ENCODE results near the gene SCAP. TPM values are rescaled to one million over a fixed set of nuclear protein-coding genes. Genes with fewer than 3 reads are reported as not detected.
"Not testable (repeated sequence)": the region's sequence is repeated elsewhere in the genome, so short reads cannot be mapped to it uniquely, and the experiment has no call there.

SCAP gene
- total RNA-seq, 2 experiments from 2014 or later, result 53.6 to 56.5 TPM

GRCh38 chr3:47476644-47477199 is 981 bp upstream of the SCAP start:
- ChIA-PET POLR2A (interaction anchor here (1.2 to 2.5 kb wide), 2 partner anchors 37 to 55 kb away, joined by 5 to 18 read pairs; partner anchors contain the start of gene ELP6), CTCF (interaction anchor here (0.7 to 4.8 kb wide), 5 partner anchors 10 to 1632 kb away, joined by 3 to 61 read pairs (median 6); no protein-coding TSS in a partner anchor)
- peaks cover 31% of the 10 kb centered on the region for H3K4me1 Mint-ChIP-seq
- no peaks in the 10 kb centered on the region for H3K36me3 Mint-ChIP-seq (ENCODE audit: low read depth)
- no peaks in the 10 kb centered on the region for H3K9me3 Mint-ChIP-seq
- peak overlapping the region; percentile 85 for H3K4me3 Mint-ChIP-seq
- H3K27ac Mint-ChIP-seq, result no peak overlapping the region
- no peaks in the 10 kb centered on the region for H3K27me3 Mint-ChIP-seq
- no peak for DNase-seq

- Mint-ChIP-seq H3K4me3 (peak overlapping the region; percentile 85), H3K27me3 (no peaks in the 10 kb centered on the region), H3K9me3 (no peaks in the 10 kb centered on the region), H3K36me3 (ENCODE audit: low read depth) (no peaks in the 10 kb centered on the region), H3K27ac (peak overlapping the region; percentile 80), H3K4me1 (peaks cover 31% of the 10 kb centered on the region)
- ChIA-PET CTCF (interaction anchor here (0.9 to 4.8 kb wide), 4 partner anchors 10 to 349 kb away, joined by 3 to 61 read pairs (median 6); no protein-coding TSS in a partner anchor), POLR2A (interaction anchor here (1.2 to 2.5 kb wide), 2 partner anchors 37 to 55 kb away, joined by 5 to 18 read pairs; partner anchors contain the start of gene ELP6)
- DNase-seq, result no peak
These were observed 537 bp upstream of the SCAP start for GRCh38 chr3:47476330-47476626.

DNA sequence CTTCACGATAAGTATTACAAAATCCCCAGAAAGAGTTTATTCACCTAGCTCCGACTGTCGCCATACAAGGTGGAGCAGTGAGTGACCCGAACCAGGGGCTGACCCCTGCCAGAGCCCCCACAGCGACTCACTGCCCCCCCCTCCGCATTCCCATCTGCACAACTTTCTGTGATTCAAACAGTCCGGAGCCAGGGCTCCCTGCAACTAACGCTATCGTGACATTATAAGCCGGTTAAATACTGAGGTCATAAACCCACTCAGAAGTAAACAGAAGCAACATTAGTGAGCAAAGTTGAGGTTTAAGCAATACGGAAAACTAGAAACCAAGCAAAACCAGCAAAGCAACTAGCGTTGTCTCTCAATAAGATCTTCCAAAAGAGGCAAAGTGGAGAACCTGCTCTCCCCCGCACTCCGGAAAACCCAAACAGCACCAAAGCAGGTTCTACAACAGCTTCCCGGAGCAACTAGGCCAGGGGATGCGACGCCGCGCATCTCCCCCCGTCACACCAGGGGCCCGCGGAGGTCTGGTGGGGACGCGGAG is 642 bp downstream of the SCAP start:
- no peak for DNase-seq
- Mint-ChIP-seq H3K4me1 (peaks cover 31% of the 10 kb centered on the region), H3K27ac (peak overlapping the region; percentile 69), H3K4me3 (peak overlapping the region; percentile 87), H3K36me3 (ENCODE audit: low read depth) (no peaks in the 10 kb centered on the region), H3K27me3 (no peaks in the 10 kb centered on the region), H3K9me3 (no peaks in the 10 kb centered on the region)
- POLR2A ChIA-PET, result interaction anchor here (0.6 to 2.5 kb wide), 7 partner anchors 8 to 327 kb away, joined by 3 to 18 read pairs (median 4); partner anchors contain the start of genes PTPN23, SETD2 and SMARCC1
- CTCF ChIA-PET, result interaction anchor here (0.7 to 4.8 kb wide), 3 partner anchors 54 to 486 kb away, joined by 3 to 61 read pairs (median 7); no protein-coding TSS in a partner anchor

- POLR2A ChIA-PET, result no interaction called here
- H3K9me3 Mint-ChIP-seq, result peaks cover 2% of the 10 kb centered on the region
- no peaks in the 10 kb centered on the region for H3K27me3 Mint-ChIP-seq
- peak overlapping the region; percentile 54 for H3K4me3 Mint-ChIP-seq
- no peak overlapping the region for H3K27ac Mint-ChIP-seq
- DNase-seq, result no peak
- peaks cover 31% of the 10 kb centered on the region for H3K4me1 Mint-ChIP-seq
- CTCF ChIA-PET, result no interaction called here
- peaks cover 4% of the 10 kb centered on the region for H3K36me3 Mint-ChIP-seq (ENCODE audit: low read depth)
These were observed 2.4 kb downstream of the SCAP start for GRCh38 chr3:47473391-47473790.

DNA sequence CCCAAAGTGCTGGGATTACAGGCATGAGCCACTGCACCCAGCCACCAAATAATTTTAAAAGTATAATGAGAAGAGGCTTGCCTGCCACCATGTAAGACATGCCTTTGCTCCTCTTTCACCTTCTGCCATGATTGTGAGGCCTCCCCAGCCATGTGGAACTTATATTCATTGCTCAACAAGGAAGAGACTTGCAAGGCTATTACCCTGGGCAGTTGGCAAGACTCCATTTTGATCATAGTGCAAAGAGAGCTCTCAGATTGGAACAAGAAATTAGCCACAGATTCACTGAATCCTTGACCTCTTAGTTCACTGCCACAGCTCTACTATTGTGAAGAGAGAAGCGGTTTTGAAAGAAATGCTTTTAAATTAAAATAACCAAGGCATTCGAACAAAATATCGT is 6.1 kb downstream of the SCAP start:
- peaks cover 21% of the 10 kb centered on the region for H3K36me3 Mint-ChIP-seq (ENCODE audit: low read depth)
- H3K27me3 Mint-ChIP-seq, result no peaks in the 10 kb centered on the region
- peaks cover 2% of the 10 kb centered on the region for H3K9me3 Mint-ChIP-seq
- peaks cover 29% of the 10 kb centered on the region for H3K4me1 Mint-ChIP-seq
- no peak overlapping the region for H3K27ac Mint-ChIP-seq
- ChIA-PET CTCF (no interaction called here), POLR2A (no interaction called here)
- no peak overlapping the region for H3K4me3 Mint-ChIP-seq
- DNase-seq, result no peak

- peaks cover 20% of the 10 kb centered on the region for H3K4me1 Mint-ChIP-seq
- H3K4me3 Mint-ChIP-seq, POLR2A ChIA-PET, H3K27me3 Mint-ChIP-seq, H3K9me3 Mint-ChIP-seq, DNase-seq, H3K27ac Mint-ChIP-seq, CTCF ChIA-PET: not testable (repeated sequence)
- H3K36me3 Mint-ChIP-seq (ENCODE audit: low read depth), result peaks cover 24% of the 10 kb centered on the region
These were observed 7.4 kb downstream of the SCAP start for GRCh38 chr3:47468315-47468714.

- Mint-ChIP-seq H3K27me3 (no peaks in the 10 kb centered on the region), H3K27ac (no peak overlapping the region), H3K4me3 (no peak overlapping the region), H3K9me3 (peaks cover under 1% of the 10 kb centered on the region), H3K4me1 (peaks cover 20% of the 10 kb centered on the region), H3K36me3 (ENCODE audit: low read depth) (peaks cover 30% of the 10 kb centered on the region)
- no peak for DNase-seq
- ChIA-PET CTCF (interaction anchor here (1.7 kb wide), 1 partner anchor 43 kb away, joined by 5 read pairs; no protein-coding TSS in a partner anchor), POLR2A (no interaction called here)
These were observed 11.2 kb downstream of the SCAP start for GRCh38 chr3:47464588-47464987.

DNA sequence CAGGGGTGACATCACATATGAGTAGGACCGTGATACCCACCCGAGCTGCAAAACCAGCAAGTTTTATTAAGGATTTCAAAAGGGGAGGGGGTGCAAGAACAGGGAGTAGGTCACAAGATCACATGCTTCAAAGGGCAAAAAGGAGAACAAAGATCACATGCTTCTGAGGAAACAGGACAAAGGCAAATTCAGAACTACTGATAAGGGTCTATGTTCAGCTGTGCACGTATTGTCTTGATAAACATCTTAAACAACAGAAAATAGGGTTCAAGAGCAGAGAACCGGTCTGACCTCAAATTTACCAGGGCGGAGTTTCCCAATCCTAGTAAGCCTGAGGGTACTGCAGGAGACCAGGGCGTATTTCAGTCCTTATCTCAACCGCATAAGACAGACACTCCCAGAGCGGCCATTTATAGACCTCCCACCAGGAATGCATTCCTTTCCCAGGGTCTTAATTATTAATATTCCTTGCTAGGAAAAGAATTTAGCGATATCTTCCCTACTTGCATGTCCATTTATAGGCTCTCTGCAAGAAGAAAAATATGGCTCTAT is 16.1 kb downstream of the SCAP start:
- H3K4me1 Mint-ChIP-seq, H3K4me3 Mint-ChIP-seq, DNase-seq, H3K27me3 Mint-ChIP-seq, H3K9me3 Mint-ChIP-seq, POLR2A ChIA-PET, H3K27ac Mint-ChIP-seq, CTCF ChIA-PET: not testable (repeated sequence)
- peaks cover 14% of the 10 kb centered on the region for H3K36me3 Mint-ChIP-seq (ENCODE audit: low read depth)

DNA sequence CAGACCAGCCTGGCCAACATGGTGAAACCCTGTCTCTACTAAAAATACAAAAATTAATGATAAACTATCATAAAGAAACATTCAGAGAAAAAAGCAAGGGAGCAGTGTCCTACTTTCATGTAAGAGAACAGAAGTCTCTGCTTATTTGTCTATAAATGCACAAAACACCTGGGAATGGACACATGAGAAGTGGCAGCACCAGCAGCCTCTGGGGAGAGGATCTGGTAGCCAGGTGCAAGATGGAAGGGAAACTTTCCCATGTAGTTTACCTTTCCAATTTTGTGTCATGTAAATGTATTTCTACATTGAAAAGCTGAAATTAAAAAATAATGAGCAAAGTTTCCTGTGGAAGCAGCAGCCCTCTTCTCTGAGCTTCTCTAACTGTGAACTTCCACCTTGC is 18.8 kb downstream of the SCAP start:
- ChIA-PET CTCF (interaction anchor here (1.2 kb wide), 1 partner anchor 9 kb away, joined by 3 read pairs; no protein-coding TSS in a partner anchor), POLR2A (no interaction called here)
- no peak overlapping the region for H3K27ac Mint-ChIP-seq
- no peaks in the 10 kb centered on the region for H3K9me3 Mint-ChIP-seq
- no peaks in the 10 kb centered on the region for H3K27me3 Mint-ChIP-seq
- peaks cover under 1% of the 10 kb centered on the region for H3K4me1 Mint-ChIP-seq
- no peak for DNase-seq
- H3K36me3 Mint-ChIP-seq (ENCODE audit: low read depth), result peaks cover 11% of the 10 kb centered on the region
- no peak overlapping the region for H3K4me3 Mint-ChIP-seq

DNA sequence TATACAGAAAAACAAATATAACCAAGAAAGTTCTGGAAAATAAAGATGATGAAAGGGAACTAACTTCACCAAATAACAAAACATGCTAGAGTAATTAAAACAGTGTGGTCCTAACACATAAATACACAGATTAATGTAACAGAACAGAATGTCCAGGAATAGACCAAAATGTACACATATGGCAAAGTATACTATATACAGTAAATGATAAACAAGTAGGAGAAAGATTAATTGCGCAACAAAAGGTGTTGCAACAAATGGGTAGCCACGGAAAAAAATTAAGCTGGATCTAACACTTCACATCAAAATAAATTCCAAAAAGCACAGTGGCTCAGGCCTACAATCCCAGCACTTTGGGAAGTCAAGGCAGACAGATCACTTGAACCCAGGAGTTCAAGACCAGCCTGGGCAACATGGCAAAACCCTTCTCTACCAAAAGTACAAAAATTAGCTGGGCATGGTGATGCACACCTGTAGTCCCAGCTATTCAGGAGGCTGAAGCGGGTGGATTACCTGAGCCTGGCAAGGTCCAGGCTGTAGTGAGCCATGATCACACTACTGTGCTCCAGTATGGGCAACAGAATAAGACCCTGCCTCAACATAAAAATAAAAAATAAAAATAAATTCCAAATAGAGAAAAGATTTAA is 19.8 kb downstream of the SCAP start:
- Mint-ChIP-seq H3K4me3 (no peak overlapping the region), H3K4me1 (no peaks in the 10 kb centered on the region), H3K27me3 (no peaks in the 10 kb centered on the region), H3K36me3 (ENCODE audit: low read depth) (peaks cover 9% of the 10 kb centered on the region), H3K27ac (no peak overlapping the region), H3K9me3 (no peaks in the 10 kb centered on the region)
- no peak for DNase-seq
- POLR2A ChIA-PET, result no interaction called here
- CTCF ChIA-PET, result interaction anchor here (1.2 kb wide), 1 partner anchor 11 kb away, joined by 3 read pairs; no protein-coding TSS in a partner anchor

DNA sequence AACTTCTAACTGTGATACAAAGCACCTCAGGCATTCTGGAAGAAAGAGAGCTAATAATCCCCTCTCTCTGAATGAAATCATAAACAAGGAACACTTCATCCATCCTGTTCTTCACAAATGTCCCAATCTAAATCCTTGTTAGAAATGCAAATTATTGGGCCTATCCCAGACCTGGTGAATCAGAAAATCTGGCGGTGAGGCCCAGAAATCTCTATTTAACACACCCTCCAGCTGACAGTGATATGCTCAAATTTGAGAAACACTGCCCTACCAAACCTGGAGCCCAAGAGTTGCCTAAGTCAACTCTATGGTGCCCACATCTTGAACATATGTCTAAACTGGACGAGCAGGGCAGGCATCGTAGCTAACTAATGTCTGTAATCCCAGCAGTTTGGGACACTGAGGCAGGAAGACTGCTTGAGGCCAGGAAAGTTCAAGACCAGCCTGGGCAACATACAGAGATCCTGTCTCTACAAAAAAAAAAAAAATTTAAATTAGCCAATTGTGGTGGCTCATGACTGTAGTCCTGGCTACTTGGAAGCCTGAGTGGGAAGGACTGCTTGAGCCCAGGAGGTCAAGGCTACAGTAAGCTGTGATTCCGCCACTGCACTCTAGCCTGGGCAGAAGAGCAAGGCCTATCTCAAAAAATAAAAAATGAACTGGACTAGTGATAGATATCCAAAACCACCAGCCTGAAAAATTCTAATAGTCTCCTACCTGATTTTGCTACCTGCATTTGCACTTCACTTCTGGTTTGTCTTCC is 23.1 kb downstream of the SCAP start:
- CTCF ChIA-PET, result interaction anchor here (2.5 kb wide), 1 partner anchor 31 kb away, joined by 7 read pairs; no protein-coding TSS in a partner anchor
- DNase-seq, result no peak
- no peaks in the 10 kb centered on the region for H3K4me1 Mint-ChIP-seq

DNA sequence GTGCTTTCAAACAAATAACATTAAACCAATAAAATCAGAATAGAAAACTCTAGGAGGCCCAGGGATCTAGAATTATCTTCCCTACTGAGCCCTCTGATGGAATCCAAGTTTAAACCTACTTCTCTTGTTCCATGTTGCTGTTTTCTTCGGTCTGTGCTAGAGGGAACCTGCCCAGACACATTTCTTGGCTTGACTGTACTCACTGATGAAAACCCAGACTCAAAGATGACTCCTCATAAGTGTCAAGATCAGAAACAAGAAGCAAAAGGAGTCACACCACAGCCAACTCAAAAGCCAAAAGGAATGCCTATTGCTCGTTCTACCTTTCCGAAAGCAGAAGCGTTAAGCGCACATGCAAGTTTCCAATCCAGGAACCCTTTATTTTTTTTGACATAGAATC is 31.6 kb downstream of the SCAP start:
- DNase-seq, result no peak
- POLR2A ChIA-PET, result no interaction called here
- no peak overlapping the region for H3K4me3 Mint-ChIP-seq
- H3K27me3 Mint-ChIP-seq, result no peaks in the 10 kb centered on the region
- CTCF ChIA-PET, result no interaction called here
- H3K27ac Mint-ChIP-seq, result no peak overlapping the region
- peaks cover 20% of the 10 kb centered on the region for H3K36me3 Mint-ChIP-seq (ENCODE audit: low read depth)
- peaks cover 5% of the 10 kb centered on the region for H3K9me3 Mint-ChIP-seq
- H3K4me1 Mint-ChIP-seq, result peaks cover 11% of the 10 kb centered on the region

More for the DNA sequence above, 23.1 kb downstream of the SCAP start:
- POLR2A ChIA-PET, result no interaction called here
- Mint-ChIP-seq H3K4me3 (no peak overlapping the region), H3K27ac (no peak overlapping the region), H3K27me3 (no peaks in the 10 kb centered on the region), H3K9me3 (peaks cover 5% of the 10 kb centered on the region), H3K36me3 (ENCODE audit: low read depth) (peaks cover 6% of the 10 kb centered on the region)

- no peak overlapping the region for H3K27ac Mint-ChIP-seq
- H3K36me3 Mint-ChIP-seq (ENCODE audit: low read depth), result peaks cover 23% of the 10 kb centered on the region
- H3K4me3 Mint-ChIP-seq, result no peak overlapping the region
- ChIA-PET CTCF (no interaction called here), POLR2A (no interaction called here)
- H3K27me3 Mint-ChIP-seq, result no peaks in the 10 kb centered on the region
- H3K4me1 Mint-ChIP-seq, result peaks cover 11% of the 10 kb centered on the region
- H3K9me3 Mint-ChIP-seq, result peaks cover 5% of the 10 kb centered on the region
- DNase-seq, result no peak
These were observed 32.1 kb downstream of the SCAP start for GRCh38 chr3:47443611-47443995.

All from activated CD4-positive, alpha-beta memory T cell treated with anti-CD3 and anti-CD28 coated beads, Interleukin-2, amount 10 ng/mL, durations not matched to agents 7 days and 5 days (primary cell).